Stimulated activated CD4-positive, alpha-beta T cell treated with anti-CD3 and anti-CD28 coated beads, Interleukin-15, amount 100 ng/mL, for 1 hour (primary cell): ENCODE data around the gene ANKRD31.
"Not testable (repeated sequence)": the region's sequence is repeated elsewhere in the genome, so short reads cannot be mapped to it uniquely, and the experiment has no call there.

Experiments
- DNase-seq, 2 donors: peaks; one replicate each; pipeline ENCODE4 v3.0.0-alpha.2; 2020; ENCODE audit warnings: low read depth in 1 of 2, low spot score in 1 of 2

The ANKRD31 gene, protein sequence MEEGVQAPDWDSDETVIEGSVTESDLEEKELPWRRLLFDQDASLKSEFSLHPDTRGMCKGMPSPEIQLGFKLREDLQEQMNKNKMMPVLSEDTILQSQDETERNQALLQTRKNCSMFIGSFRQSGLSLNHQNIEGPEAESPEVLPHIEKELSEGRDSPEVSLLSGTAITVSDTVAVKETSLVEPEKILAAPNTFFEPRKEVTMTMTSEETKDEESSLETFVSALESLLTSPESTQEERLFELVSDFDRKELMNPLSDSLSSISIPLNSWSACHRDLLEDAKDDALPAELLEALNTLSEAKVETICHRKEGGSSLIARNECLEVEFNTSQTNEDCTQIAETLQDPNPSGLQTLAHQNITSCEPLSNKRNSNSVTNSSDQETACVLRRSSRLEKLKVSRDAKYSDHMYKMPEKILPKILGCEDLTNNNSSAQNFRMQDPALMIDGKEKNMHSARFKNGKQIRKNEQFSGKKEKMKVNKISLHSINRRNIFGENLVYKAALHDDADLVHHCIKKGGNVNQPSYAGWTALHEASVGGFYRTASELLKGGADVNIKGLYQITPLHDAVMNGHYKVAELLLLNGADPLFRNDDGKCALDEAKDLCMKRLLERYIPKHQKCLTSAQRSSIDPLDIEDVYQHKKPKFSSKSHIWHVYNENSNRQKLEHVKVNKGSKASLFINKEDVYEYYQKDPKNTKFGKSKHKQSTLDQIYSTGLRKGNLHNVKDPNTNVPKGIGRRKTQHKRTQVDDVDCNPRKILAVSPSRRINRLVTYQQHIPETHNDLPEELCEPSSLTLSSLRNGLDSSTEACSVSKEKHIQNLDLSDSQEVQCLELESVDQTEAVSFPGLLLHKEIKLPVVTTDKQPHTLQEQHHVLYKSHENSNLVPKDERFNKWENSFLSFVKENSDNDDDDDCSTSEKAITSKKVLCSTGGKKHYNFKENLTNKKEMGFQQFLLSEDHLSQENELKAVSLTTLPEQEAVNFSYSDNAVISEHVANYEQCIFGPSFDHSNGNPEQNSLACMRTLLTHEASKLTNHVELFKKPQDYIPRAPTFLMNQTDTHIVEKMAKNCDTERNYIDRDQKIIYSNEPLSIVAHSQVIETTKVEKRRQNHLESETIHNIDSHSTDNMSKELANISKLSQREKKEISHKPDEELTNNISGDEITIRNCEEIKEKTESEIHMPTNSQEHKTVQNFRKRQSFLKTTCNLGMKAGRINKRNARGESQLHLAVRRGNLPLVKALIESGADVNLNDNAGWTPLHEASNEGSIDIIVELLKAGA (N-terminal part only)

GRCh38 chr5:75236322-75237316, at the start of gene ANKRD31:
Gene ANKRD31 (minus strand): TSS chr5:75236878. CDS start chr5:75236686, 192 bp downstream.
- DNase-seq, result peak; percentile 82 to 87

- DNase-seq, result no peak
Observed at GRCh38 chr5:75286211-75286773, 49.6 kb upstream of the ANKRD31 start.

GRCh38 chr5:75282581-75282980, 45.9 kb upstream of the ANKRD31 start:
- no peak for DNase-seq

DNA sequence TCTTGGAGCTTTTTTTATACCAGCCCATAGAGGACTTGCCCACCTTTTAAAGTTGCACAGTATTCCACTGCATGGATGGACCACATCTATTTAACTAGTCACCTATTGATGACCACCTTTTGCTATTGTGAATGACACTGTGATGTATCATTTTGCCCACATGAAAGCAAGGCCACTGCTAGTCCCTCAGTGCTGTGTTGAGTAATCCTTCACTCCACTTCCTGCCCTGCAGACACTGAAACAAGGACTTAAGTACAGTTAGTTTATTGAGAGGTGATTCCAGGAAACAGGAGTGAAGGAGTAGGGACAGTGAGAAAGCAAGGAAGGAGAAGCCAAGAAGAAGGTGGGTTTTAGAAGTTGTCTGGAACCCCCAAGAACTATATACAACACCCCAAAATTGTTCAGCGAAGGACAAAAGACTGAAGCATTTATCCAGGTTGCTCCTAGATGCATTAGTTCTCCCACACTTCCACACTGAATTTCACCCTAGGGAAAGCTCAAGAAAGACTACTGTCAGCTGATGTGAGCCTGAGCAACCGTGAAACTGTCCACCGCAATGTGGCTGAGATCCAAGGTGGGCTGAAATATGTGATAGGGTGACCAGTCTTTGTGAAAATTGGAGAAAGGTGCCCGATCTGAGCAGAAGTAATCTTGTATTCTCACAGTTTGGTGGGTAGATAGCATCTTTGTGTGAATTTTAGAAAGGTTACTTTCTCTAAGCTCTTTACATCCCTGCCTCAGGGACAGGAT, 45.2 kb upstream of the ANKRD31 start:
- no peak for DNase-seq

DNA sequence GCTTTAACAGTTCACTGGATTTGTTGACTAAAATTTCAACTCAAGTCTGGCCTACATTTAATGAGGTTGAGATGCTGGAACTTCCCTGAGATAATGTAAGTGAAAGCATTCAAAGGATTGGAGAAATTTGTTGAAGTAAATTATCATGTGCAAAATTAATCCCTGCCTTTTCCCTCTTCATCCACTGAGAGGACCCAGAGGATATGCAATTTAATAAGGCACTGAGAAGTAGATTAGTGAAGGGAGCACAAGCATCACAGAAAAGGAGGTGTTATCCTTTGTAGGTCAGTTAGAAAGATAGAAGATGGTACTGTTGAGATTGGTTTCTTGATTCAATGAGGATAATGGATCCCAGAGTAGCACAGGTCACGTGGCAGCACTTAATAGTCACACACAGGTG, 42.6 kb upstream of the ANKRD31 start:
- no peak for DNase-seq

GRCh38 chr5:75277463-75277862, 40.8 kb upstream of the ANKRD31 start:
- DNase-seq, result no peak

DNA sequence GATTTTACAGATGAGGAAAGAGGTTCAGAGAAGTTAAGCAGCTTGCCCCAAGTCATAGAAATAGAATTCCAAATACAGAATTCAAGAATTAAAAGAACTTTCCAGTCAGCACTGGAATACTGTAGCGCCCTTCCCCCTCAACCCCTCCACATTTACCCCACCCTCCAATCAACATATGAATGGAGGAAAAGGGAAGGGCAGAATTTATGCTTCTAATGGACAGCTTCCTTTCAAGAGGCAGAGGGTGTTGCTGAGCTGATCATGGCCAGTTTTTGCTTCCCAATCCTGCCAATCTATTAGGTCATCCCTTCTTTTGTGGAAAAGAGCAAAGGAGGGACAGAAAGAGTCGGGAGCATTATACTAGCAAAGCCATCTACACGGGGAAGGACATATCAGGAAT, 39.1 kb upstream of the ANKRD31 start:
- no peak for DNase-seq

DNA sequence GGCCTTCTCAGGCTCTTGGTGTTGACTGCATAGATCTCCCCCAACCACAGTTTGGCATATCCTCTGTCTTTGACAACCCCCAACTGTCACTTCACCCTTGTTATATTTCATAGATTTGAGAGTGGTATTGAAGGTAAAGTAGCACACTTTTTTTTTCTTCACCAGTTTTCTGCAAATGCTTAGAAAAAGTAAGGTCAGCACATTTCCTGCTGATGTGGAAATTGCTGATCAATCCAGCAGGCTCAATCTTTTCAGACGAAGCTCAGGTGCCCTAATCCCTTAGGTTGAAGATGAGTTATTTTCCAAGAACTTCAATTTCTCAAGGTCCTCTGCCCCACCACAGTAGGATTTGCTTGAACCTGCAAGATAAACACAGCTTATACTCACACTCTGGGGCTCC, 38.5 kb upstream of the ANKRD31 start:
- DNase-seq, result no peak

- no peak for DNase-seq
Observed at GRCh38 chr5:75274486-75274885, 37.8 kb upstream of the ANKRD31 start.

- DNase-seq, result not testable (repeated sequence)
Observed at GRCh38 chr5:75270605-75271004, 33.9 kb upstream of the ANKRD31 start.

DNA sequence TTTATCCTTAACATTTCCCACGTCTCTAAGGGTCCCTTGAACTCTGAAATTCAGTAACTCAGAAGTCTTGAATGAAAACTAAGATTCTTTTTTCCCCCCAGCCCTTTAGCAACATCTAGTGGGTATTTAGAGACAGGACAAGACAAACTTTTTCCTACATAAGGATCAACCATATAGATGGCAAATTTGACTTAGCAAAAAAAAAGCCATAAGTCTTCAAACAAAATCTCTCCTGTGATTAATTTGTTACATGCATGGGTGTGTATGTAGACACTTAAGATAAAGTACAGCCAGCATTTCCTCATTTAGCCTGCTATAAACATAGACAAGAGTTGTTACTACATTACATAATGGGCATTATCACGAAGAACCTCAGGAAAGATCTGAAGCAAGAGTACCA, 29.1 kb upstream of the ANKRD31 start:
- no peak for DNase-seq

- no peak for DNase-seq
Observed at GRCh38 chr5:75262271-75262670, 25.6 kb upstream of the ANKRD31 start.

- DNase-seq, result no peak
Observed at GRCh38 chr5:75260708-75261107, 24.0 kb upstream of the ANKRD31 start.

- DNase-seq, result not testable (repeated sequence)
Observed at GRCh38 chr5:75250452-75250851, 13.8 kb upstream of the ANKRD31 start.

DNA sequence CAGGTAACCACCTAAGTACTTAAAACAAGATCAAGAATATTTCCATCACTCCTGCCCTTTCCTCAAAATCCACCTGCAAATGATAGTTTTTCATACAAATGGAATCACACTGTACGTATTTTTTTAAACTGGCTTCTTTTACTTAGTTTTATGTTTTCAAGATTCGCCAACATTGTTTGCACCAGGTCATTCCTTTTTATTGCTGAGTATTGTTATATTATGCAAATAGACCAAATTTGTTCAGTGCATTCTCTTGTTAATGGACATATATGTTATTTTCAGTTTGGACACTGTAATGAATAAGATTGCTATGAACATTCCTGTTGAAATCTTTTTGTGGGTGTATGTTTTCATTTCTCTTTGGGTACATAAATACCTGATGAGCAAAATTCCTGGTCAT, 8.3 kb upstream of the ANKRD31 start:
- DNase-seq, result no peak

GRCh38 chr5:75243510-75243909, 6.8 kb upstream of the ANKRD31 start:
- no peak for DNase-seq

- no peak for DNase-seq
Observed at GRCh38 chr5:75243100-75243499, 6.4 kb upstream of the ANKRD31 start.

GRCh38 chr5:75242067-75242466, 5.4 kb upstream of the ANKRD31 start:
- no peak for DNase-seq

DNA sequence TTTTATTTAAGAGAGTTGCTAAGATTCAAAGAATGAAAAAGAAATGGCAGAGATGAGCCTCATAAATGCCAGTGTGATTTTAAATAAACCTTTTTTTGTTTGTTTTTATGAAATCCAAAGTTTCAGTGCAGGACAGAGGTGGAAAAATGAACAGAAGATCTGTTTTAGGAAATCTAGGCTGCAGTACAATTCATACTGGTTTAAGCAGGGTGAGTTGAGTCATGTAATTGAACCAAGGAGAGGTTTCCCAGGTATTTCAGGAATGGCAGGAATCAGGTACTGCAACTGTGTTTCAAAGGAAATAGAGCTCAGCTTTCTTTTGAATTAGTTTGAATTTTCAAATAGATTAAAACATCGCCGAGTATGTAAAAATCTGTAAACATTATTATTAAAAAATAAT, 3.0 kb upstream of the ANKRD31 start:
- no peak for DNase-seq
